Activated CD4-positive, alpha-beta memory T cell treated with anti-CD3 and anti-CD28 coated beads, Interleukin-2, amount 10 ng/mL, durations not matched to agents 7 days and 5 days (primary cell): ENCODE measurements around the gene RBM33. TPM values are rescaled to one million over a fixed set of nuclear protein-coding genes. Genes with fewer than 3 reads are reported as not detected.

Experiments used
- CTCF ChIA-PET: fragments of 350-600 bp; sonication (Branson Sonifier 250); formaldehyde crosslinking; loops from one replicate; lab custom pipeline; 2021; ENCODE audit warnings: antibody characterized with exemption, inconsistent platforms; lab: Charles Lee
- POLR2A ChIA-PET: fragments of 350-600 bp; sonication (Branson Sonifier 250); formaldehyde crosslinking; loops from one replicate; lab custom pipeline; 2021; ENCODE audit warnings: antibody characterized with exemption; lab: Charles Lee
- DNase-seq: peaks from one replicate; pipeline ENCODE4 v3.0.0-alpha.2; 2020
- H3K27ac Mint-ChIP-seq: one replicate; pipeline ENCODE4 v1.8.0; 2021; ENCODE audit warnings: mild to moderate bottlenecking, mixed read lengths
- H3K27me3 Mint-ChIP-seq: one replicate; pipeline ENCODE4 v1.8.0; 2021; ENCODE audit warnings: mixed read lengths
- H3K36me3 Mint-ChIP-seq: one replicate; pipeline ENCODE4 v1.8.0; 2021; ENCODE audit warnings: low read depth, mixed read lengths
- H3K4me1 Mint-ChIP-seq: one replicate; pipeline ENCODE4 v1.8.0; 2021; ENCODE audit warnings: mixed read lengths
- H3K4me3 Mint-ChIP-seq: one replicate; pipeline ENCODE4 v1.8.0; 2021; ENCODE audit warnings: mild to moderate bottlenecking, mixed read lengths
- H3K9me3 Mint-ChIP-seq: one replicate; pipeline ENCODE4 v1.8.0; 2021; ENCODE audit warnings: mixed read lengths
- total RNA-seq, 2 experiments: library from RNA; stranded (reverse); gene quantifications; one replicate each; pipeline ENCODE4 v1.2.3, GENCODE V29; 2021

The RBM33 gene
- total RNA-seq, 2 experiments from 2014 or later = 75.8 to 76.5 TPM

DNA sequence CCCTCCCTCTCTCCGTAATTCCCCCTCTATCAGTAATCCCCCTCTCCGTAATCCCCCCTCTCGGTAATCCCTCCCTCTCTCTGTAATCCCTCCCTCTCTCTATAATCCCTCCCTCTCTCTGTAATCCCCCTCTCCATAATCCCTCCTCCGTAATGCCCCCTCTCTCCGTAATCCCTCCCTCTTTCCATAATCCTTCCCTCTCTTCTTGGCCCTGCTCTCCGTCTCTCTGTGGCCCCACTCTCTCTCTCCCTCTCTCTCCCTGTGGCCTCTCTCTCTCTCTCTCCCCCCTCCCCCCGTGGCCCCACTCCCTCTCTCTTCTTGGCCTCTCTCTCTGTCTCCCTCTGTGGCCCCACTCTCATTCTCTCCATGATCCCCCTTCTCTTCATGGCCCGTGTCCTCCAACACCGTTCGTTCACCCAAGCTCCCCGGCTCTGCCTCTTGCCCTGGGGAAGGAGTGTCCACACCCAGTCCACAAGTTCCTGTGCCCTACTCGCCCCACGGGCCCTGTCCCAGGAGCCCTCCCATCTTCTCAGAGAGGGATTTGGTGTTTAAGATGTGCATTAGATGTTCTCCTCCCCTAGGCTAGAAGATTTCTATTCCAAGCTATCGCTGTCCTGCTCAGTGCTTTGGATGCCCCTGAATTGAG is 148.0 kb downstream of the RBM33 start:
- peaks cover 3% of the 10 kb centered on the region for H3K4me1 Mint-ChIP-seq
- no peaks in the 10 kb centered on the region for H3K36me3 Mint-ChIP-seq
- H3K9me3 Mint-ChIP-seq = no peaks in the 10 kb centered on the region
- H3K27ac Mint-ChIP-seq = no peak overlapping the region
- ChIA-PET POLR2A (no interaction called here), CTCF (no interaction called here)
- no peak for DNase-seq
- H3K4me3 Mint-ChIP-seq = no peak overlapping the region
- H3K27me3 Mint-ChIP-seq = peaks cover 7% of the 10 kb centered on the region

DNA sequence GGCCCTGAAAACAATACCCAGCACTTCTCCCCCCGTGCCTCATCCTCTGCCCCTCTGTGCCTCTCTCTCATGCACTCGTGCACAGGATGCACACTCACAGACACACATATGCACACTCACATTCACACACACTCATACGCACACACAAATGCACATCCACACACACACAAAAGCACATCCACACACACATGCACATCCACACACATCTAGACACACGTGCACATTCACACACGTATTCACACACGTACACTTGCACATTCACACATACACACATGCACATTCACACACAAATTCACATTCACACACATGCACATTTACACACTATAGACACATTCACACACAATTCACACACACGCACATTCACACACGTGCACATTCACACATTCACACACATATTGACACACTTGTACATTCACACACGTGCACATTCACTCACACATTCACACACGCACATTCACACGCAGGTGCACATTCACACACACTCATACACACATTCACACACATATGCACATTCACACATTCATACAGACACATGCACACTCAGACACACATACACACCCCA is 148.6 kb downstream of the RBM33 start:
- Mint-ChIP-seq H3K4me3 (no peak overlapping the region), H3K27ac (no peak overlapping the region), H3K9me3 (no peaks in the 10 kb centered on the region), H3K27me3 (peaks cover 3% of the 10 kb centered on the region), H3K4me1 (no peaks in the 10 kb centered on the region), H3K36me3 (no peaks in the 10 kb centered on the region)
- no peak for DNase-seq
- ChIA-PET CTCF (no interaction called here), POLR2A (no interaction called here)

DNA sequence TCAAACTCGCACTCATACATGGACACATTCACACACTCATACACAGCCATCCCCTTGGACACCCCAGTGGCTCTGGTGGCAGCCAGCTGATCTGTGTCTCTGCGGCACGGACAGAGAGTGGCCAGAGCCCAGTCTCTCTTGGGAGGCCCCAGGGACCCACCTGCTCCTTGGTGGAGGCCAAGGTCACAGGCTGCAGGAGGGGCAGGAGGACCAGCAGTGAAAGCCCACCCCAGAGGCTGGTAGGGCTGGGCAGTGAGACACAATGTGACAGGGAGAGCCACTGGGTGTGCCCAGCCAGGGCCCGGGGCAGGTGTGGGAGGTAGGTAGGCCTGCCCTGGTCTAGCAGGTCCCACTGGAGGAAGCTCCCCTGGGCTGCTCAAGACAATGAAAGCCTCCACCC is 149.3 kb downstream of the RBM33 start:
- POLR2A ChIA-PET = no interaction called here
- peaks cover 9% of the 10 kb centered on the region for H3K27me3 Mint-ChIP-seq

DNA sequence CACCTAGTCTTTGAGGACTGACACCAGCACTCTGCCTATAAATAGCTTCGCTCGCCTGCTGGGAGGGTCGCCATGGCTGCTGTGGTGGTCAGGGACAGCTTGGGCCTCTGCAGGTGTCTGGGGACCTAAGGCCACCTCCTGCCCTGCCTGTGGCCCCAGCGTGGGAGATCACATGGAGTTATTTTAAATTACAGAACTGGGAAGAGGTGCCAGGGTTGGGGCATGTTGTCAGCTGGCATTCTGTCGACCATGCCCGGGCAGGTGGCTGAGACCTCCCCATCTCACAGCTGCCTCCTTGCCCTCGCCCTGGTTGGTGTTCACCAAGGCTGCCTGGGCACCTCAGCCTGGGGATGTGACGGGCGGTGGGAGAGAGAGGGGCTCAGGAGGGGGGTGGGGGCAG is 149.7 kb downstream of the RBM33 start:
- ChIA-PET CTCF (interaction anchor here (1.5 kb wide), 1 partner anchor 24 kb away, joined by 4 read pairs; no protein-coding TSS in a partner anchor), POLR2A (no interaction called here)
- no peak overlapping the region for H3K4me3 Mint-ChIP-seq
- peaks cover 2% of the 10 kb centered on the region for H3K4me1 Mint-ChIP-seq
- no peaks in the 10 kb centered on the region for H3K9me3 Mint-ChIP-seq
- H3K27me3 Mint-ChIP-seq = peaks cover 14% of the 10 kb centered on the region
- no peak for DNase-seq
- H3K27ac Mint-ChIP-seq = no peak overlapping the region
- no peaks in the 10 kb centered on the region for H3K36me3 Mint-ChIP-seq

More for the DNA sequence above, 149.3 kb downstream of the RBM33 start:
- Mint-ChIP-seq H3K27ac (no peak overlapping the region), H3K4me3 (no peak overlapping the region), H3K4me1 (peaks cover 2% of the 10 kb centered on the region), H3K9me3 (no peaks in the 10 kb centered on the region), H3K36me3 (no peaks in the 10 kb centered on the region)
- CTCF ChIA-PET = no interaction called here
- no peak for DNase-seq

DNA sequence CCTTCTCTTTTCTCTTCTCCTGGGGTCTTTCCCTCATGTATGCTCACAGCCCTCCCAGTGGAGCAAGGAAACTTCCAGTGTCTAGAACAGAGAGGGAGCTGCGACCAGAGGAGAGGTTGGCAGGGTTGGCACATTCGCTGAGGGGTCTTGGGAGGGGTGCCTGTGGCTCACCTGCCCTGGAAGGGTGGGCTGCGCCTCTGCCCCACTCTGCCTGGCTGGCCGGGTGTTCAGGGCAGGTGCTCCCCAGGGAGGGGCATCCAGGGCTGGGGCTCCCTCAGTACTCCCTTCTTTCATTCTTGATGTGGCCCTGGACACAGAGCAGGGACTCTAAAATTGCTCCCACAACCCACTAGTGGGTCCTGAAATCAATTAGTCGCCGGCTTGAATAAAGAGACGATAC is 150.9 kb downstream of the RBM33 start:
- Mint-ChIP-seq H3K4me1 (peaks cover 2% of the 10 kb centered on the region), H3K27ac (no peak overlapping the region), H3K4me3 (no peak overlapping the region), H3K9me3 (no peaks in the 10 kb centered on the region), H3K27me3 (peaks cover 25% of the 10 kb centered on the region), H3K36me3 (no peaks in the 10 kb centered on the region)
- DNase-seq = no peak
- CTCF ChIA-PET = interaction anchor here (0.7 to 1.5 kb wide), 5 partner anchors 25 to 1203 kb away, joined by 3 to 7 read pairs (median 4); no protein-coding TSS in a partner anchor
- POLR2A ChIA-PET = no interaction called here

DNA sequence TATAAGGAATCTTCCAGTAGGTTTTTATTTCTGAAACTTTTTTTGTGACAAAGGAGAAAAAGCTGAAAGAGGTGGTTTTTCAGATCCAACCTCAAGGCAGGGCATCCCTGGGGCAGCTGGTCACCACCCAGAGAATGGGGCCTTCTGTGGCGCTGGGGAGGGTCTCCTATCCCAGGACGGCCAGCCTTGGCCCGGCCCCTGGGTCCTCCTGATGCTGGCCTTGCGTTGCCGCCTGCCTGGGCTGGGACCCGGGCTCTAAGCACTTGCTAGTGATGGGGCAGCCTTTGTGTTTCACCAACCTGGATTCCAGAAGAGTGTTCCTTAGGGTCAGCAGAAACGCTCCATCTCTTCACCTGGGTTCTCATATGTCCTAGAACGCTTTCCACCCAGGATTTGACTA is 151.5 kb downstream of the RBM33 start:
- Mint-ChIP-seq H3K9me3 (no peaks in the 10 kb centered on the region), H3K27ac (no peak overlapping the region), H3K4me1 (peaks cover 2% of the 10 kb centered on the region), H3K36me3 (no peaks in the 10 kb centered on the region), H3K4me3 (no peak overlapping the region), H3K27me3 (peaks cover 30% of the 10 kb centered on the region)
- ChIA-PET CTCF (interaction anchor here (1.1 kb wide), 1 partner anchor 197 kb away, joined by 4 read pairs; no protein-coding TSS in a partner anchor), POLR2A (no interaction called here)
- no peak for DNase-seq

DNA sequence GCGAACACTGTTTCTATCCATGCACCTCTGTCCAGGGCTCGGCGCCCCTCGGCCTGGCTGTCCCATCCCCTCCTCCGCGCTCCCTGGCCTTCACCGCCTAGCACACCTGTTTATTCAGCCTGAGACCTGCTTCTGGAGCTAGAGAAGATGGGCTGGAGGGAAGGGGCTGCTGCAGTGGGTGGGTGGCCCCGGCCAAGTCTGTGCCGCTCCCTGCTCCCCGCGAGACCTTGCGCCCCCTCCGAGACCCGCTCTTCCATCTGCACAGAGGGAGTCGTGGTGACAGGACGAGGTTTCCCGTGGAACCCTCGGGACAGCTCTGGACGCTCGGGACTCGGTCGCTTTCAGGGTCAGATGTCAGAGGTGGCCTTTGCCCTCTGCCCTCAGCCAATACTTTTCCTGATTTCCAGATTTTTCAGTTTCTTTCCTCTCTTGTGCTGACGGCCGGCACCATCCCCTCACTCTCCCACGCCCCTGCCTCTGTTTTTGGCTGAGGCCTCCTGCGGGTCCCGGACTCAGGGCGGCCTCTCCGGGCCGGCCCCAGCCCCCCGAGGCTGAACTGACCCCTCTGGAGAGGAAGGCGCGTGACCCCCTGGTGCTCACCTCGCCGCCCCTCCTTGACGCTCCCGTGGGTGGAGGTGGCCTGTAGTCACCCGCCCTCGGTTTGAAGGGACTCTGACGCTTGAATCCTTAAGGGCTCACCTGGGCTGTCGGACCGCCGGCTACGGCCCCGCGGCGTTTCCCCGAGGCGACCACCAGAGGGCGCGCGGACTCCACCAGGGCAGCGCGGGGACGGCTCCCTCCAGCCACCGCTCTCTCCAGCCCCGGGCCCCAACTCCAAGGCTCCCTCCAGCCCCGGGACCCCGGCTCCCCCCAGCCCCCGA is 152.2 kb downstream of the RBM33 start:
- Mint-ChIP-seq H3K4me3 (no peak overlapping the region), H3K27ac (no peak overlapping the region), H3K36me3 (no peaks in the 10 kb centered on the region), H3K4me1 (peaks cover 2% of the 10 kb centered on the region), H3K9me3 (no peaks in the 10 kb centered on the region), H3K27me3 (peaks cover 35% of the 10 kb centered on the region)
- ChIA-PET POLR2A (no interaction called here), CTCF (interaction anchor here (1.1 kb wide), 1 partner anchor 198 kb away, joined by 4 read pairs; no protein-coding TSS in a partner anchor)
- peak; percentile 70 for DNase-seq

DNA sequence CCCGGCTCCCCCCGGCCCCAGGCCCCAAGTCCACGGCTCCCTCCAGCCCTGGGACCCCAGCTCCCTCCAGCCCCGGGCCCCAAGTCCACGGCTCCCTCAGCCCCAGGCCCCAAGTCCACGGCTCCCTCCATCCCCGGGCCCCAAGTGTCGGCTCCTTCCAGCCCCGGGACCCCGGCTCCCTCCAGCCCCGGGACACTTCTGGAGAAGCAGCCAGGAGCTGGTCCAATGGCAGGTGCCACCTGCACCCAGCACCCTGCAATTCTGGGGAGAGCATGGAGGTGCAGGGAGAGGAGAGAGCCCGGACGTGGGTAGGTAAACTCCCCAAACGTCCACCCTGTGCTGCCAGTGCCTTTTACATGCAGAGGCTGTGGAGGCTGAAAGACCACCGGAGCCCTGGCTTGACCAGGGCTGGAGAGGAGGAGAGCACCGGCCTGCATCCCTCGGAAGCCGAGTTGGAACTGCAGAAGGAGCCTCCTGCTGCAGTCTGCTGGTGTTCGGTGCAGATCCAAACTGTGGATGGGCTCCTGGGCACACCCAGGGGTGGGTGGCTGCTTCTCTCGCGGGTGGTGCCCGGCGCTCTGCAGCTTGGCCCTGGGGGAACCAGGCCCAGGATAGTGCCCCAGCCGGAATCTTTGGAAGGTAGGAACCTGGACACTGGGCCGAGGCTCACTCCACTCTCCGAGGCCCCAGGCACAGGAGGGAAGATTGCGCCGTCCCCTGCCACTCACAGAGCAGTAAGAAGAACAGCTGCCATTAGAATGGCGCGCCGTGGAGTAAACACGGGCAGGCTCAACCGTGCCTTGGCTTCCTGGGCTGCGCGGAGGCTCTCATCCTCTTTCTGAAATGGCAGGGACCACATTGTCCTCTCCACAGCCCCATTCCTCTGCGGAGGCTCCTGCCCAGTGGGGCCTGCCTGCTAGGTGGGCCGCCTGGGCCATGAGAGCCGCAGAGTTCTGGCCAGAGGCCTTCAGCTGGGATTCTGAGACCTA is 153.1 kb downstream of the RBM33 start:
- H3K36me3 Mint-ChIP-seq = no peaks in the 10 kb centered on the region
- CTCF ChIA-PET = interaction anchor here (1.4 kb wide), 1 partner anchor 199 kb away, joined by 3 read pairs; no protein-coding TSS in a partner anchor
- H3K9me3 Mint-ChIP-seq = no peaks in the 10 kb centered on the region
- no peak overlapping the region for H3K4me3 Mint-ChIP-seq
- no peak for DNase-seq
- peaks cover 40% of the 10 kb centered on the region for H3K27me3 Mint-ChIP-seq
- H3K4me1 Mint-ChIP-seq = peaks cover 5% of the 10 kb centered on the region
- H3K27ac Mint-ChIP-seq = no peak overlapping the region
- POLR2A ChIA-PET = no interaction called here

DNA sequence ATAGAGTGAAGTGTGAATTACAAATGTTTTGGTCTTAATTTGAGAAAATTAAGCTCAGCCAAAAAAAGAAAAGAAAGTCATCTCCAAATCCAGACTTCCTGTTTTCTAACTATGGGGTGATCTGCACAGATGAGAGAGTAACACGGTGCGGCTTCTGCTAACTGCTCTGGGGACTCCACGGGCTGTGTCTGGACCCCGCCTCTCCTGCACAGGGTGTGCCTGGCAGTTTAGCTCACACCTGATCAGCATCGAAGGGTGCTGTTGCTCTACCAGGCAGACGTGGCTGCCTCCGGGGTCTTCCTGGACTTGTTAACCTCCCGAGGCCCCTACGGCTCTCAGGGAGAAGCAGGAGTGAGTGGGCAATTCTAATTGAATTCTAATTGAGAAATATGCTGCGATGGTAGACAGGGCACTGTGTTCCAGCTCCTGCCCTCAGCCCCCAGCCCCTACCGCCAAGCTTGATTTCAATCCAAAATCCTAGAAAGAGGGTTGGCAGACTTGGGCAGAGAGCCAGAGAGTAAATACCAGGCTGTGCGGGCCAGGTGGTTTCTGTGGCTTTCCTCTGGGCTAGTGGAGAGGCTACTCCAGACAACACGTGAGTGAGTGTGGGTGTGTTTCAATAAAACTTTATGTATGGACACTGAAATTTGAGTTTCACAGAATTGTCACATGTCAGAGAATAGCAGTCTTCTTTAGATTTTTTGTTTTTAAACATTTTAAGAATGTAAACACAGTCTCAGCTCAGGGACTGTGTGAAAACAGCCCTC is 154.4 kb downstream of the RBM33 start:
- DNase-seq = no peak
- H3K27ac Mint-ChIP-seq = no peak overlapping the region
- H3K36me3 Mint-ChIP-seq = no peaks in the 10 kb centered on the region
- no peaks in the 10 kb centered on the region for H3K9me3 Mint-ChIP-seq
- CTCF ChIA-PET = interaction anchor here (1.4 kb wide), 1 partner anchor 200 kb away, joined by 3 read pairs; no protein-coding TSS in a partner anchor
- no peak overlapping the region for H3K4me3 Mint-ChIP-seq
- peaks cover 11% of the 10 kb centered on the region for H3K4me1 Mint-ChIP-seq
- POLR2A ChIA-PET = no interaction called here
- H3K27me3 Mint-ChIP-seq = peaks cover 47% of the 10 kb centered on the region

DNA sequence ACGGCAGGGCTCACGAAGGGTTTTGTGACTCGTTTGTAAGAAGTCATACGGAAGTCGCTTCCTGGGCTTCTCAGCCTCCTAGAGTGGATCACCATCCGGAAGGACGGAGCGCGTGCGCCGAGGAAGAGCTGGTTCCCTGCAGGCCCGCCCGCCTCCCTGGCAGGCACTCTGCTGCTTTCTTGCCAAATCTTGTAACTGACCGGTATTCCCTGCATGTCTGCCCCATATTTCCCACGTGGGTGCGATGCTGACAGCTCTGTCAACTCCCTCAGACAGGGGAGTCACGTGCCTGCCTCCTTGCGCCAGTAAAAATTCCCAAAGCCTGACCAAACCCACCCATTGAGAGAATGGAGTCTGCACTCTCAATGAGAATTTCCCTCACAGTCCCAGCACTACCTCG is 155.1 kb downstream of the RBM33 start:
- POLR2A ChIA-PET = no interaction called here
- Mint-ChIP-seq H3K4me1 (peaks cover 15% of the 10 kb centered on the region), H3K27ac (no peak overlapping the region), H3K4me3 (no peak overlapping the region), H3K27me3 (peaks cover 51% of the 10 kb centered on the region), H3K36me3 (no peaks in the 10 kb centered on the region), H3K9me3 (no peaks in the 10 kb centered on the region)
- CTCF ChIA-PET = interaction anchor here (1.4 kb wide), 1 partner anchor 201 kb away, joined by 3 read pairs; no protein-coding TSS in a partner anchor
- DNase-seq = no peak

DNA sequence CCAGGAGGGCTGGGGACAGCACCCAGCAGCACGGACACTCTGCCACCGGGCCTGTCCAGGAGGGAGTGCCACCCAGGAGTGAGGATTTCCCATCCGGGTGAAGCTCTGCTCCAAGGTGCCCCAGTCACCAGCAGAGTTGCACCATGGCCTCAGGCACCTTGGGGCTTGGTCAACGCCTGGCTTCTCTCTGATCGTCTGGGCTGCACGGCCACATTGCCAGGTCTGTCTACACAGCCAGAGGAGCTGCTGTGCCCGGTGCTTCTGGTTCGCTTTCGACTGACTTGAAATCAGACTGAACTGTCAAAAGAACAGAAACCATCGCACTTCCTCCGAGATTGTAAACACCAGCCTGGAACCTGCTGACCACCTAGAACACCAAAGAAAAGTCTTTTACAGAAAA is 155.8 kb downstream of the RBM33 start:
- POLR2A ChIA-PET = no interaction called here
- no peaks in the 10 kb centered on the region for H3K36me3 Mint-ChIP-seq
- no peaks in the 10 kb centered on the region for H3K9me3 Mint-ChIP-seq
- CTCF ChIA-PET = no interaction called here
- H3K4me3 Mint-ChIP-seq = no peak overlapping the region
- H3K4me1 Mint-ChIP-seq = peaks cover 16% of the 10 kb centered on the region
- H3K27ac Mint-ChIP-seq = no peak overlapping the region
- peaks cover 53% of the 10 kb centered on the region for H3K27me3 Mint-ChIP-seq
- no peak for DNase-seq
